Liver (tissue), 9 donors: ENCODE measurements around the gene CLEC4G. TPM values are rescaled to one million over a fixed set of nuclear protein-coding genes. Genes with fewer than 3 reads are reported as not detected.

Source experiments
- DNase-seq: peaks from one replicate; pipeline ENCODE4 v3.0.0-alpha.2; 2017; ENCODE audit warnings: low spot score
- H3K27ac ChIP-seq, 2 donors: one replicate each; pipeline ENCODE4 v1.7.0; 2013; ENCODE audit warnings: inconsistent platforms in 2 of 2, low read length in 2 of 2, control low read depth in 1 of 2, low read depth in 1 of 2, mild to moderate bottlenecking in 1 of 2
- H3K27me3 ChIP-seq, 4 donors: one replicate each; pipeline versions ENCODE4 v1.6.1 to v1.7.0; 2013; ENCODE audit warnings: low read length in 3 of 4, inconsistent platforms in 1 of 4, mild to moderate bottlenecking in 1 of 4, moderate library complexity in 1 of 4; ENCODE audit not compliant: control insufficient read depth in 4 of 4, insufficient read depth in 4 of 4
- H3K36me3 ChIP-seq, 4 donors: one replicate each; pipeline versions ENCODE4 v1.6.1 to v1.7.0; 2013; ENCODE audit warnings: low read length in 3 of 4, mild to moderate bottlenecking in 3 of 4, low read depth in 1 of 4, moderate library complexity in 1 of 4; ENCODE audit not compliant: control insufficient read depth in 4 of 4, insufficient read depth in 3 of 4
- H3K4me1 ChIP-seq, 4 donors: one replicate each; pipeline versions ENCODE4 v1.6.1 to v1.7.0; 2013; ENCODE audit warnings: low read length in 3 of 4, mild to moderate bottlenecking in 3 of 4, moderate library complexity in 1 of 4; ENCODE audit not compliant: control insufficient read depth in 4 of 4, insufficient read depth in 4 of 4
- H3K4me3 ChIP-seq, 3 donors: one replicate each; pipeline versions ENCODE4 v1.6.1 to v1.7.0; 2013; ENCODE audit warnings: low read length in 3 of 3, control low read depth in 1 of 3, low read depth in 1 of 3, mild to moderate bottlenecking in 1 of 3
- H3K9ac ChIP-seq, 2 donors: one replicate each; pipeline ENCODE4 v1.7.0; 2013; ENCODE audit warnings: low read length in 2 of 2, mild to moderate bottlenecking in 2 of 2, moderate library complexity in 2 of 2, control low read depth in 1 of 2, low read depth in 1 of 2
- H3K9me3 ChIP-seq, 4 donors: one replicate each; pipeline versions ENCODE4 v1.6.1 to v1.7.0; 2013; ENCODE audit warnings: low read length in 3 of 4; ENCODE audit not compliant: control insufficient read depth in 4 of 4
- CTCF ChIP-seq: fragments of 150-350 bp; IDR thresholded peaks from 2 replicates; pipeline ENCODE4 v1.5.1; 2017; ENCODE audit warnings: improper control_type of control experiment, low read depth, low read length; ENCODE audit not compliant: missing input control
- EGR1 ChIP-seq, 2 donors: IDR thresholded peaks; 2 replicates each; pipeline ENCODE4 v1.6.1; 2016 to 2018; ENCODE audit warnings: antibody characterized with exemption in 2 of 2, low read depth in 2 of 2
- FOXA1 ChIP-seq: IDR thresholded peaks from 2 replicates; pipeline ENCODE4 v1.6.1; 2016; ENCODE audit warnings: antibody characterized with exemption
- FOXA2 ChIP-seq: IDR thresholded peaks from 2 replicates; pipeline ENCODE4 v1.6.1; 2016; ENCODE audit warnings: antibody characterized with exemption
- GABPA ChIP-seq, 2 donors: IDR thresholded peaks in 1 of 2; conservative IDR thresholded peaks in 1 of 2; 2 replicates each; pipeline ENCODE4 v1.6.1; 2016; ENCODE audit warnings: antibody characterized with exemption in 2 of 2, mild to moderate bottlenecking in 1 of 2, moderate library complexity in 1 of 2
- HNF4A ChIP-seq, 2 donors: conservative IDR thresholded peaks; 2 replicates each; pipeline ENCODE4 v1.6.1; 2016; ENCODE audit warnings: antibody characterized with exemption in 2 of 2, mild to moderate bottlenecking in 2 of 2
- HNF4G ChIP-seq: IDR thresholded peaks from 2 replicates; pipeline ENCODE4 v1.6.1; 2016; ENCODE audit warnings: antibody characterized with exemption
- JUND ChIP-seq, 2 donors: IDR thresholded peaks; 2 replicates each; pipeline ENCODE4 v1.6.1; 2016; ENCODE audit warnings: antibody characterized with exemption in 2 of 2
- NR2F2 ChIP-seq: IDR thresholded peaks from 2 replicates; pipeline ENCODE4 v1.6.1; 2016; ENCODE audit warnings: antibody characterized with exemption
- RAD21 ChIP-seq, 2 donors: IDR thresholded peaks; 2 replicates each; pipeline ENCODE4 v1.6.1; 2016; ENCODE audit warnings: antibody characterized with exemption in 2 of 2, mild to moderate bottlenecking in 2 of 2
- RXRA ChIP-seq, 2 donors: IDR thresholded peaks; 2 replicates each; pipeline ENCODE4 v1.6.1; 2017 to 2018; ENCODE audit warnings: antibody characterized with exemption in 2 of 2, mild to moderate bottlenecking in 1 of 2
- SP1 ChIP-seq: IDR thresholded peaks from 2 replicates; pipeline ENCODE4 v1.6.1; 2018; ENCODE audit warnings: antibody characterized with exemption, mild to moderate bottlenecking
- TAF1 ChIP-seq: conservative IDR thresholded peaks from 2 replicates; pipeline ENCODE4 v1.6.1; 2016; ENCODE audit warnings: antibody characterized with exemption, mild to moderate bottlenecking
- YY1 ChIP-seq: IDR thresholded peaks from 2 replicates; pipeline ENCODE4 v1.6.1; 2016; ENCODE audit warnings: antibody characterized with exemption, mild to moderate bottlenecking
- WGBS: extraction: QIAGEN DNeasy Blood & Tissue Kit; methylation state at CpG from one replicate; pipeline ENCODE4 v1.1.7; 2013; 5-methylcytosine and 5-hydroxymethylcytosine counted together
- polyA plus RNA-seq, 2 donors: library from polyadenylated mRNA; stranded (reverse) in 1 of 2; unstranded in 1 of 2; fragments of 200-250 nt in 1 of 2; fragments of >200 nt in 1 of 2; fragmentation: Nextera tagmentation in 1 of 2; extraction: Ambion mirVana in 1 of 2; gene quantifications; one replicate each; pipeline versions ENCODE4 v1.2.1 to v1.2.3, GENCODE V29; 2013 to 2015
- total RNA-seq, 2 donors: library from RNA; depleted of rRNA; stranded (reverse); fragments of >200 nt; gene quantifications; one replicate each; pipeline ENCODE4 v1.2.3, GENCODE V29; 2014
- TF ChIP-seq, protein P1 (sequence below): IDR thresholded peaks from 2 replicates; pipeline ENCODE4 v1.6.1; 2016; ENCODE audit warnings: antibody characterized with exemption
- TF ChIP-seq, protein P2 (sequence below): IDR thresholded peaks from 2 replicates; pipeline ENCODE4 v1.6.1; 2016; ENCODE audit warnings: antibody characterized with exemption, mild to moderate bottlenecking
- TF ChIP-seq, protein P3 (sequence below): IDR thresholded peaks from 2 replicates; pipeline ENCODE4 v1.6.1; 2016; ENCODE audit warnings: antibody characterized with exemption
- TF ChIP-seq, protein P4 (sequence below): IDR thresholded peaks from 2 replicates; pipeline ENCODE4 v1.6.1; 2016; ENCODE audit warnings: antibody characterized with exemption
- donor health status: healthy.
- donor health status: healthy.
- donor health status: healthy.
- donor health status: healthy.
- donor health status: healthy.

CLEC4G gene
- total and polyA plus RNA-seq, 4 donors, result 7.7 to 69.0 (median 45.6) TPM

DNA sequence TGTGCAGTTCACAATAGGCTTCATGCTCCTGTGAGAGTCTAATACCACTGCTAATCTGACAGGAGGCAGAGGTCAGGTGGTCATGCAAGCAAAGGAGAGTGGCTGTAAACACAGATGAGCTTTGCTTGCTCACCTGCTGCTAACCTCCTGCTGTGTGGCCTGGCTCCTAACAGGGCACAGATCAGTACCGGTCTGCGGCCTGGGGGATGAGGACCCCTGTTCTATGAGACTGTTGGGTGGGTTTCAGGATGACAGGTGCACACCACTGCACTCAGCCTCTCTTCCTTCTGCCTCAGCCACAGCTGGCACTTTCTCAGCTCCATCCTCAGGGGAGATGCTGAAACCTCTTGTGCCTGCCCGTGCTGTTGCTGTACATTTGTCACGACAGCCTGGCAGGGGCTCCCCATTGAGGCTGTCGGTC lies 9.7 kb downstream of the CLEC4G start:
- TF ChIP-seq RAD21 (IDR thresholded peaks at IDR 0.05), result no peak
- TF ChIP-seq JUND (IDR thresholded peaks at IDR 0.05), result no peak
- no peak for TF ChIP-seq HNF4G
- TF ChIP-seq, protein P1, sequence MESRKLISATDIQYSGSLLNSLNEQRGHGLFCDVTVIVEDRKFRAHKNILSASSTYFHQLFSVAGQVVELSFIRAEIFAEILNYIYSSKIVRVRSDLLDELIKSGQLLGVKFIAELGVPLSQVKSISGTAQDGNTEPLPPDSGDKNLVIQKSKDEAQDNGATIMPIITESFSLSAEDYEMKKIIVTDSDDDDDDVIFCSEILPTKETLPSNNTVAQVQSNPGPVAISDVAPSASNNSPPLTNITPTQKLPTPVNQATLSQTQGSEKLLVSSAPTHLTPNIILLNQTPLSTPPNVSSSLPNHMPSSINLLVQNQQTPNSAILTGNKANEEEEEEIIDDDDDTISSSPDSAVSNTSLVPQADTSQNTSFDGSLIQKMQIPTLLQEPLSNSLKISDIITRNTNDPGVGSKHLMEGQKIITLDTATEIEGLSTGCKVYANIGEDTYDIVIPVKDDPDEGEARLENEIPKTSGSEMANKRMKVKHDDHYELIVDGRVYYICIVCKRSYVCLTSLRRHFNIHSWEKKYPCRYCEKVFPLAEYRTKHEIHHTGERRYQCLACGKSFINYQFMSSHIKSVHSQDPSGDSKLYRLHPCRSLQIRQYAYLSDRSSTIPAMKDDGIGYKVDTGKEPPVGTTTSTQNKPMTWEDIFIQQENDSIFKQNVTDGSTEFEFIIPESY, result no peak
- Histone ChIP-seq H3K9ac (no peak overlapping the region), H3K27me3 (no peaks in the 10 kb centered on the region)

GRCh38 chr19:7720351-7720750 lies 11.6 kb downstream of the CLEC4G start:
- TF ChIP-seq HNF4A (conservative IDR thresholded peaks at IDR 0.05) (no peak), FOXA2 (no peak), RAD21 (IDR thresholded peaks at IDR 0.05) (no peak), TAF1 (no peak), CTCF (no peak), GABPA (IDR thresholded peaks at IDR 0.05 in 1 of 2, conservative IDR thresholded peaks at IDR 0.05 in 1 of 2) (no peak), FOXA1 (no peak), RXRA (IDR thresholded peaks at IDR 0.05) (no peak), YY1 (no peak), SP1 (no peak), HNF4G (no peak), EGR1 (IDR thresholded peaks at IDR 0.05; ENCODE audit: low read depth in 2 of 2) (no peak), JUND (IDR thresholded peaks at IDR 0.05) (no peak), NR2F2 (no peak)
- TF ChIP-seq, protein P1, result no peak
- TF ChIP-seq, protein P2, sequence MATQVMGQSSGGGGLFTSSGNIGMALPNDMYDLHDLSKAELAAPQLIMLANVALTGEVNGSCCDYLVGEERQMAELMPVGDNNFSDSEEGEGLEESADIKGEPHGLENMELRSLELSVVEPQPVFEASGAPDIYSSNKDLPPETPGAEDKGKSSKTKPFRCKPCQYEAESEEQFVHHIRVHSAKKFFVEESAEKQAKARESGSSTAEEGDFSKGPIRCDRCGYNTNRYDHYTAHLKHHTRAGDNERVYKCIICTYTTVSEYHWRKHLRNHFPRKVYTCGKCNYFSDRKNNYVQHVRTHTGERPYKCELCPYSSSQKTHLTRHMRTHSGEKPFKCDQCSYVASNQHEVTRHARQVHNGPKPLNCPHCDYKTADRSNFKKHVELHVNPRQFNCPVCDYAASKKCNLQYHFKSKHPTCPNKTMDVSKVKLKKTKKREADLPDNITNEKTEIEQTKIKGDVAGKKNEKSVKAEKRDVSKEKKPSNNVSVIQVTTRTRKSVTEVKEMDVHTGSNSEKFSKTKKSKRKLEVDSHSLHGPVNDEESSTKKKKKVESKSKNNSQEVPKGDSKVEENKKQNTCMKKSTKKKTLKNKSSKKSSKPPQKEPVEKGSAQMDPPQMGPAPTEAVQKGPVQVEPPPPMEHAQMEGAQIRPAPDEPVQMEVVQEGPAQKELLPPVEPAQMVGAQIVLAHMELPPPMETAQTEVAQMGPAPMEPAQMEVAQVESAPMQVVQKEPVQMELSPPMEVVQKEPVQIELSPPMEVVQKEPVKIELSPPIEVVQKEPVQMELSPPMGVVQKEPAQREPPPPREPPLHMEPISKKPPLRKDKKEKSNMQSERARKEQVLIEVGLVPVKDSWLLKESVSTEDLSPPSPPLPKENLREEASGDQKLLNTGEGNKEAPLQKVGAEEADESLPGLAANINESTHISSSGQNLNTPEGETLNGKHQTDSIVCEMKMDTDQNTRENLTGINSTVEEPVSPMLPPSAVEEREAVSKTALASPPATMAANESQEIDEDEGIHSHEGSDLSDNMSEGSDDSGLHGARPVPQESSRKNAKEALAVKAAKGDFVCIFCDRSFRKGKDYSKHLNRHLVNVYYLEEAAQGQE, result no peak
- TF ChIP-seq, protein P3, sequence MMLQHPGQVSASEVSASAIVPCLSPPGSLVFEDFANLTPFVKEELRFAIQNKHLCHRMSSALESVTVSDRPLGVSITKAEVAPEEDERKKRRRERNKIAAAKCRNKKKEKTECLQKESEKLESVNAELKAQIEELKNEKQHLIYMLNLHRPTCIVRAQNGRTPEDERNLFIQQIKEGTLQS, result no peak
- TF ChIP-seq, protein P4, sequence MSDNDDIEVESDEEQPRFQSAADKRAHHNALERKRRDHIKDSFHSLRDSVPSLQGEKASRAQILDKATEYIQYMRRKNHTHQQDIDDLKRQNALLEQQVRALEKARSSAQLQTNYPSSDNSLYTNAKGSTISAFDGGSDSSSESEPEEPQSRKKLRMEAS, result no peak
- H3K9me3 ChIP-seq, result peaks cover 0 to 7% (median 4%) of the 10 kb centered on the region in 4 donors
- no peak overlapping the region for H3K9ac ChIP-seq
- no peaks in the 10 kb centered on the region for H3K36me3 ChIP-seq
- no peak overlapping the region for H3K4me3 ChIP-seq
- 90% methylated on average over 6 of the region's 6 CpGs for WGBS
- H3K27me3 ChIP-seq, result no peaks in the 10 kb centered on the region
- H3K27ac ChIP-seq, result no peak overlapping the region
- no peaks in the 10 kb centered on the region for H3K4me1 ChIP-seq
- DNase-seq, result no peak

More for the DNA sequence above, 9.7 kb downstream of the CLEC4G start:
- no peak for DNase-seq
- H3K4me3 ChIP-seq, result no peak overlapping the region
- no peaks in the 10 kb centered on the region for H3K9me3 ChIP-seq
- H3K4me1 ChIP-seq, result no peaks in the 10 kb centered on the region
- WGBS, result 55% methylated on average over 5 of the region's 5 CpGs
- no peak overlapping the region for H3K27ac ChIP-seq
- H3K36me3 ChIP-seq, result no peaks in the 10 kb centered on the region
